A172 (cell line): Measurements from ENCODE around the gene COX15. TPM values are rescaled to one million over a fixed set of nuclear protein-coding genes. Genes with fewer than 3 reads are reported as not detected.
"Not testable (repeated sequence)": the region's sequence is repeated elsewhere in the genome, so short reads cannot be mapped to it uniquely, and the experiment has no call there.

Source experiments
- DNase-seq: peaks from one replicate; pipeline ENCODE4 v3.0.0-alpha.2; 2015; ENCODE audit warnings: low spot score
- total RNA-seq: library from RNA; depleted of rRNA; stranded (reverse); fragments of >200 nt; shearing (Covaris generic); gene quantifications from 2 replicates; pipeline ENCODE4 v1.2.3, GENCODE V29; 2014

Gene COX15
- total RNA-seq, 1 experiment from 2014 or later, result 46.8 TPM

DNA sequence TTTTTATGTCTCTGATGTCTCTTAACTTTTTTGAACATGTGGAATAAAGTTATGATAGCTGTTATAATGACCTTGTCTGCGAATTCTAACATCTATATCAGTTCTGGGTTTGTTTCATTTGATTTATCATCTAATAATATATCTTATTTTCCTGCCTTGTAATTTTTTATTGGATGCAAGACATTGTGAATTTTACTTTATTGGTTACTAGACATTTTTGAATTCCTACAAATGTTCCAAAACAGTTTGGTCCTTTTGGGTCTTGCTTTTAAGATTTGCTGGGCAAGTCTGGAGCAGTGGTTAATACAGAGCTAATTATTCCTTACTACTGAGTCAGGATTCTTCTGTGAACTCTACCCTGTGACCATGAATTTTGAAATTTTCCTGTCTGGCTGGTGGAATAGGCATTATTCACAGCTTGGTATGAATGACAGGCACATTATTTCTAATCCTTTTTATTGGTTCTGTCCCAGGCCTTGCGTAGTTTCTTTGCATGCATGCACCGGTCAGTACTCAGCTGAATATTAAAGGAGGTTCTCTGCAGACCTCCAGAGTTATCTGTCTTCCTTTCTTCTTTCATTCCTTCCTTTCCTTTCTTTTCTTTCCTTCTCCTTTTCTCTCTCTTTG, 9.1 kb upstream of the COX15 start:
- DNase-seq, result no peak

DNA sequence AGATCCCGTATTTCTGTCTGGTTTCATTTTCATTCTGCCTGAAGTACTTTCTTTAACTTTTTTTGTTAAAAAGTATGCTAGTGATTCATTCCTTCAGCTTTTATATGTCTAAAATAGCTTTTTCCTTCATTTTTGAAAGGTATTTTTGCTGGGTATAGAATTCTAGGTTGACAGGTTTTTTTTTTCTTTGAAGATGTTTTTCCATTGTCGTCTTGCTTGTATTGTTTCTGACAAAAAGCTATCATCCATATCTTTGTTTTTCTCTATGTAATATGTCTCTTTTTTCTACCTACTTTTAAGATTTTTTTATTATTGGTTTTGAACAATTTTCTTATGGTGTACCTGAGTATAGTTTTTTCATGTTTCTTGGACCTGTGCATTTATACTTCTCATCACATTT, 8.3 kb upstream of the COX15 start:
- no peak for DNase-seq

DNA sequence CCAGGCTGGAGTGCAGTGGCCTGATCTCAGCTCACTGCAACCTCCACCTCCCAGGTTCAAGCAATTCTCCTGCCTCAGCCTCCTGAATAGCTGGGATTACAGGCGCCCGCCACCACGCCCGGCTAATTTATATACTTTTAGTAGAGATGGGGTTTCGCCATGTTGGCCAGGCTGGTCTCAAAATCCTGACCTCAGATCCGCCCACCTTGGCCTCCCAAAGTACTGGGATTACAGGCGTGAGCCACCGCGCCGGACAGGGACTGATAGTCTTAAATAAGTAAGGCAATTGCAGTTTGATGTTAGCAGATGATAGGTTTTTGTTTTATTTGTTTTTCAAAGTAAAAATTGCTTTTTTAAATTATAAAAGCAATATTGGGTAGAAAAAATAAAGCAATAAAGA, 2.2 kb upstream of the COX15 start:
- DNase-seq, result not testable (repeated sequence)

DNA sequence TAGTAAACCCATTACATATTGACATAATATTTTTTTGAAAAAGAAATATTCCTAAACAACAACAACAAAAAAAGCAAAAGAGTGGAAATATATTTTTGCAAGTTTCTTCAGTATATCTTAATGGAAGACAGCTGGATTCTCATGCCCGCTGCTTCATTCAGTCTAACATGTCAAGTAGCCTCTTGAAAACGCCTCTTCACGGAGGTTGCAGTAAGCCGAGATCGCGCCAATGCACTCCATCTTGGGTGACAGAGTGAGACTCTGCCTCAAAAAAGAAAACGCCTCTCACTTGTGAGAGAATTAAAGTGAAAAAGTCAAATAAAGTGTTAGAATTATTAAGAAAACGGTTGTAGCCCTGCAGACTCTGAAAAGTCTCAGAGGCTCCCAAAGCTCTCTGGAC, 1.4 kb upstream of the COX15 start:
- no peak for DNase-seq

GRCh38 chr10:99731306-99732032, 458 bp downstream of the COX15 start:
- DNase-seq, result no peak

DNA sequence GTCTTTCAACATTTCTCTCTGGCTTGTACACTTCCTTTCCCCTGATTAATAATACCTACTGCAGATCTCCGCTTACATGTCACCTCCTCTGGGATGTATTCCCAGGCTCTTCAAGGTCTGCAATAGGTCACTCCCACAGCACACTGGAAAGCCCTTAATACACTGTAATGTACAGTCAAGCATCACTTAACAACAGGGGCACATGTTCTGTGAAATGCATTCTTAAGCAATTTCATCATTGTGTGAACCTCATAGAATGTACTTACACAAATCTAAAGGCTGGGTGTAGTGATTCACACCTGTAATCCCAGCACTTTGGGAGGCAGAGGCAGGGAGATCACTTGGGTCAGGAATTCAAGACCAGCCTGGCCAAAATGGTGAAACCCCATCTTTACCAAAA, 1.9 kb downstream of the COX15 start:
- peak; percentile 19 for DNase-seq

DNA sequence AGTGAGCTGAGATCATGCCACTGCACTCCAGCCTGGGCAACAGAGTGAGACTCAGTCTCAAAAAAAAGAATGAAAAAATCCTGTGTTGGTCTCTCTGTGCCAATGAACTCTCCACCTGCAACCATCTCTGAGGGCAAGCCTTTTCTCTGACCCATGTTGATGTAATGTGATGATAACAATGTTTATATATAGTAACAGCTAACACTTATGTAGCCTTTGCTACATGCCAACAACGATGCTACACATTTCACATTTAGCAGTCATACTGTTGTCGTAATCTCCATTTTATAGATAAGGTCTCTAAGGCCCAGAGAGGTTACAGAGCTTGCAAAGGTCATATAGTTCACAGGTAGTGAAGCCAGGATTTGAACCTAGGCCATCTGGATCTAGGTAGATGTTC, 11.5 kb downstream of the COX15 start:
- DNase-seq, result no peak

- no peak for DNase-seq
Observed at GRCh38 chr10:99714446-99714845, 17.5 kb downstream of the COX15 start.

GRCh38 chr10:99711129-99711719, 20.7 kb downstream of the COX15 start:
- DNase-seq, result peak; percentile 49

- DNase-seq, result peak; percentile 55
Observed at GRCh38 chr10:99709480-99710229, 22.3 kb downstream of the COX15 start.

DNA sequence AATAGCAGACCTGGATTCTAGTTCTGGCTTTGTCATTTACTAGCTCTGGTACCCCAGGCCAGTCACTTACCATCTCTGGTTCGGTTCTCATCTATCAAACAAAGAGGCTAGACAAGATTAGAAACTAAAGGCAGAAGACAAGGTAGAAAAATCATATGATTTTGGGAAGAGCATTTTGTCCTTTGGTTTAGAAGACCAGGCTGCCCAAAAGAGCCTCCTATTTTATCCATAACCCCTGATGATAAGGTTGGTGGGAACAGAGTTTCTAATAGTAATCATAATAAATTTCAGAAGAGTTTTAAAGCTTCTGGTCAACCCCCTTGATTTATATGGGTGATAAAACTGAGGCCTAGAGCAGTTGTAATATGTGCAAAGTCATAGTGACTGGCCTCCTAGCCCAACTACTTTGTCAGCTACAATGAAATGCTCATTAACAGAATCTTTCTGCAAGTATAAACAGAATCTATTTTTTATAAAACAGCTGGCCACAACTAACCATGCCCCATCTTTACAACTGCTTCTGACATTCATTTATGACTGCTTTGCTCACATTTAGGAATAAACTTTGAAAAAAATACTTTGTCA, 23.4 kb downstream of the COX15 start:
- DNase-seq, result peak; percentile 18

DNA sequence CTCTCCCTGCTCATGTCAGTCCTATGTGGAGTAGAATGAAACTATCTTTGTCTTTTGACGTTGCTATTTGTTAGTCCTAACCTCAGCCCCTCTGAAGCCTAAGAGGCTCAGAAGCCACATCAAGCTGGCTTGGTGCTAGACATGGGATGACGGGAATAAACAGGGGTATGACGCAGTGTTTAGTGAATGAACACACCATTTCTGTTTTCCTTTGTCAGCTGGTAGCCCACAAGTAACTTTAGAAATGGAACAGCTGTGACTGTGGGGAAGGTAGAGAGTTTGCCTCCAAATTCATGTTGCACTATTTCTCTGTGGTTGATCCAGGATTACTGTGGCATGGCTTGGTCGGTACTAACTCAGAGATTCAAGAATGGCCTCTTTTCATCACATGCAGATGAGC, 31.3 kb downstream of the COX15 start:
- DNase-seq, result no peak

- no peak for DNase-seq
Observed at GRCh38 chr10:99698504-99699080, 33.3 kb downstream of the COX15 start.

- DNase-seq, result no peak
Observed at GRCh38 chr10:99695761-99696160, 36.2 kb downstream of the COX15 start.

- no peak for DNase-seq
Observed at GRCh38 chr10:99693933-99694583, 37.9 kb downstream of the COX15 start.

GRCh38 chr10:99689461-99689860, 42.5 kb downstream of the COX15 start:
- no peak for DNase-seq

DNA sequence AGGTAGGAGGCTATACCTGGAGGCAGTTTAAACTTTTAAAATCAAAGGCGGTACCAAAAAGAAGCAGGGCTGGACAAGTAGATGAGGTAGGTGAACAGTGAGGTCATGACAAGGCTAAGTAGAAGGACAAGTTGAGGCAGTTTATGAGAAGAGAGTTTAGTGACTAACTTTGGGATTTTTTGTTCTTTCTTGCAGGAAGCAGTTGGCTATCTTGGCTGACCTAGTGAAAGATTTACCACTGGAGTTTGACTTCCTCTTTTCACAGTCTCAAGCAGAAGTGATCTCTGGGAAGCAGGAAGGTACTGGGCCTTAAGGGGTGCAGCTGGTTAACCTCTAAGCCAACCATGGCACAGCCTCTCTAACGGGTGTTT, 46.3 kb downstream of the COX15 start:
- no peak for DNase-seq

- peak; percentile 23 for DNase-seq
Observed at GRCh38 chr10:99682752-99683151, 49.2 kb downstream of the COX15 start.
